ENCODE measurements around the gene DSCAM.

DNA sequence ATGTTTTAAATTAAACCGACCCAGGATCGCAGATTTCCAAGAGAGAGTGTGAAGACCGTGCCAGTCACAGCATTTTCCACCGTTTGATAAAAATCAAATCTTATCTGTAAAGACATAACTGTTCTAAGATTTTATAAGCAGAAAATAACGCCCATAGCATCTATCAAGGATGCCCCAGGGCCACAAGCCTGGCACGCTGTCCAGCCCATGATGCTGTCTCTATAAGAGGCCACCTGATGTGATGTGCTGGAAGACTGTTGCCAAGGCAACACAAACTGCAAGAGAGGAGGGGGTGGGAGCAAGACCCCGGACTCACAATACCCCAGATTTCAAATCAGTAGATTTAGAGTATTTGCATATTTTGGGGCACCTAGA is 116.5 kb downstream of the DSCAM start:
- TF ChIP-seq POLR2AphosphoS5 (IDR thresholded peaks at IDR 0.05; ENCODE audit: low read depth, low read length) (no peak), POLR2A (IDR thresholded peaks at IDR 0.05; ENCODE audit: low read depth, low read length) (no peak), TAF1 (IDR thresholded peaks at IDR 0.05; ENCODE audit: borderline replicate concordance, low read depth, low read length) (no peak)
